Measurements from ENCODE around the gene TMED10. TPM values are rescaled to one million over a fixed set of nuclear protein-coding genes. Genes with fewer than 3 reads are reported as not detected.
A peak's percentile ranks its signal among the peaks of the same experiment; 100 is the strongest.

TMED10 gene
- total and polyA plus RNA-seq, 2 of the 13 experiments (the other 11 are each of a cell fraction or from before 2014, with no cell fraction given) = 311 to 377 TPM

DNA sequence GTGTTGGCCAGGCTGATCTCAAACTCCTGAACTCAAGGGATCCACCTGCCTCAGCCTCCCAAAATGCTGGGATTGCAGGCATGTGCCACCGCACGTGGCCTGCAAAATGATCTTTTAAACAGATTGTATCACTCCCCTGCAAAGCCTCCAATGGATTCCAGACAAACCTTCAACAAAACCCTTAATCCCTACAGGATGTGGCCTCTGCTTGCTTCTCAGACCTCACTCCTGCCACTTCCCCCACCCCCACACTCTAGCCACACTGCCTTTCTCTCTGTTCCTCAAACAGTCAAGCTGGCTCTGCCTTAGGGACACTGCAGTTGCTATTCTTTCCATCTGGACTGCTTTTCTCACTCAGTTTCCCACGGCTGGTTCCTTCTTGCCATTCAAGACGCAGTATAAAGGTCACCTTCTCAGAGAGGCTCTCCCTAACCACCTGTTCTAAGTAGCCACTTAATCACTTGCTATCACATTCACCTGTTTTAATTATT is 47.3 kb upstream of the TMED10 start:
- Histone ChIP-seq H3K9ac (ENCODE audit: insufficient read depth, low read depth, low read length) (no peak overlapping the region), H3K9me3 (ENCODE audit: low read length) (no peaks in the 10 kb centered on the region), H3K4me1 (ENCODE audit: insufficient read depth, low read length) (peaks cover 16% of the 10 kb centered on the region), H3K79me2 (ENCODE audit: insufficient read depth, low read length) (no peaks in the 10 kb centered on the region), H3K27me3 (ENCODE audit: control insufficient read depth in 1 of 2, insufficient read depth in 2 of 2, low read length in 2 of 2) (peaks cover 2 to 5% of the 10 kb centered on the region in 2 experiments; a peak in 4 of 5 replicates), H3K27ac (ENCODE audit: extremely low read length, insufficient read depth, low read length) (no peak overlapping the region), H4K20me1 (ENCODE audit: insufficient read depth, low read length) (no peaks in the 10 kb centered on the region), H2AFZ (ENCODE audit: low read length) (no peak overlapping the region), H3K4me2 (ENCODE audit: low read depth, low read length) (no peak overlapping the region), H3K36me3 (replicated peaks in 1 of 2; ENCODE audit: control insufficient read depth in 1 of 2, insufficient read depth in 2 of 2, low read length in 2 of 2) (no peaks in the 10 kb centered on the region), H3K4me3 (replicated peaks in 1 of 3; ENCODE audit: insufficient read depth in 1 of 3, low read depth in 2 of 3, low read length in 3 of 3) (no peak overlapping the region)
- FAIRE-seq (no peak), ATAC-seq (no peak), DNase-seq (ENCODE audit: low spot score) (no peak)
- 0% methylated on average over 4 of the region's 4 CpGs for WGBS (ENCODE audit: low lambda C conversion rate)
- intact Hi-C loops (cut with micrococcal nuclease; ENCODE audit: unreplicated experiment) (no loop called here), in situ Hi-C loops (cut with HindIII; ENCODE audit: extremely low pct_ligation_motif_present, low pct_unique_long_range_greater_than_20kb) (no loop called here)
- CTCF ChIA-PET (ENCODE audit: low intra/inter-chr PET ratio, low total read pairs) = no interaction called here
- POLR2A ChIA-PET = no interaction called here
- BruUV-seq (replicated peaks) = no TSS peak
- no peak for TF ChIP-seq ZSCAN29 (CRISPR knock-in tag; conservative IDR thresholded peaks at IDR 0.05)
- TF ChIP-seq, protein P1, sequence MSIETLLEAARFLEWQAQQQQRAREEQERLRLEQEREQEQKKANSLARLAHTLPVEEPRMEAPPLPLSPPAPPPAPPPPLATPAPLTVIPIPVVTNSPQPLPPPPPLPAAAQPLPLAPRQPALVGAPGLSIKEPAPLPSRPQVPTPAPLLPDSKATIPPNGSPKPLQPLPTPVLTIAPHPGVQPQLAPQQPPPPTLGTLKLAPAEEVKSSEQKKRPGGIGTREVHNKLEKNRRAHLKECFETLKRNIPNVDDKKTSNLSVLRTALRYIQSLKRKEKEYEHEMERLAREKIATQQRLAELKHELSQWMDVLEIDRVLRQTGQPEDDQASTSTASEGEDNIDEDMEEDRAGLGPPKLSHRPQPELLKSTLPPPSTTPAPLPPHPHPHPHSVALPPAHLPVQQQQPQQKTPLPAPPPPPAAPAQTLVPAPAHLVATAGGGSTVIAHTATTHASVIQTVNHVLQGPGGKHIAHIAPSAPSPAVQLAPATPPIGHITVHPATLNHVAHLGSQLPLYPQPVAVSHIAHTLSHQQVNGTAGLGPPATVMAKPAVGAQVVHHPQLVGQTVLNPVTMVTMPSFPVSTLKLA (IDR thresholded peaks at IDR 0.05) = 0 out of 2 replicates have a peak, but pooled peaks have one; percentile 14

DNA sequence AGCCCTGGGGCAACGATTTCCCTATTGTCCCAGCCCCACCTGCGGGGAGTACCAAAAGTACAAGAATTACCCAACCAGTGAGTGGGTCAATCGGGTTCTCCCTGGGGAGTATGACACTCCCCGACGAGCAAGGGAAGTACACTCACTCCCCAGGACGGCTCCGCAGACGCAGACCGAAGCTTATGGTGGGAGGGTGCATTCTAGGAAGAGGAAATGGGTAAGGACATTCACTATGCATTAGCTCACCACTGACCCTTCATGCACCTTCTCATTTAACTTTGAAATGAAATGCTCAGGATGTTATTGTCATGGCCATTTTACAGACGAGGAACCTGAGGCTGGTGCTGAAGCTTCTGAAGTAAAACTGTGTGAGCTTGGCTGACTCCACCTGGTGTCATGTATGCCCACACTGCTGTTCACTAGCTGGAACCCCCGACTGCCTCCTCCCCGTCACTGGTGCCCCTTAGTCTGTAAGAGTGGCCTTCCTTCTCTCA is 45.8 kb upstream of the TMED10 start:
- DNase-seq (ENCODE audit: low spot score) (no peak), ATAC-seq (no peak), FAIRE-seq (no peak)
- no peak overlapping the region for H3K27ac ChIP-seq (ENCODE audit: extremely low read length, insufficient read depth, low read length)
- no peak overlapping the region for H2AFZ ChIP-seq (ENCODE audit: low read length)
- POLR2A ChIA-PET = no interaction called here
- CTCF ChIA-PET (ENCODE audit: low intra/inter-chr PET ratio, low total read pairs) = no interaction called here
- intact Hi-C loops (cut with micrococcal nuclease; ENCODE audit: unreplicated experiment) (no loop called here), in situ Hi-C loops (cut with HindIII; ENCODE audit: extremely low pct_ligation_motif_present, low pct_unique_long_range_greater_than_20kb) (no loop called here)
- H4K20me1 ChIP-seq (ENCODE audit: insufficient read depth, low read length) = no peaks in the 10 kb centered on the region
- H3K36me3 ChIP-seq (replicated peaks in 1 of 2; ENCODE audit: control insufficient read depth in 1 of 2, insufficient read depth in 2 of 2, low read length in 2 of 2) = no peaks in the 10 kb centered on the region
- no TSS peak for BruUV-seq (replicated peaks)
- no peak overlapping the region for H3K9ac ChIP-seq (ENCODE audit: insufficient read depth, low read depth, low read length)
- WGBS (ENCODE audit: low lambda C conversion rate) = 66% methylated on average over 12 of the region's 12 CpGs
- no peaks in the 10 kb centered on the region for H3K9me3 ChIP-seq (ENCODE audit: low read length)
- TF ChIP-seq NONO (IDR thresholded peaks at IDR 0.05) = no peak
- no peak for TF ChIP-seq NONO (CRISPR knock-in tag; conservative IDR thresholded peaks at IDR 0.05)
- TF ChIP-seq, protein P2, sequence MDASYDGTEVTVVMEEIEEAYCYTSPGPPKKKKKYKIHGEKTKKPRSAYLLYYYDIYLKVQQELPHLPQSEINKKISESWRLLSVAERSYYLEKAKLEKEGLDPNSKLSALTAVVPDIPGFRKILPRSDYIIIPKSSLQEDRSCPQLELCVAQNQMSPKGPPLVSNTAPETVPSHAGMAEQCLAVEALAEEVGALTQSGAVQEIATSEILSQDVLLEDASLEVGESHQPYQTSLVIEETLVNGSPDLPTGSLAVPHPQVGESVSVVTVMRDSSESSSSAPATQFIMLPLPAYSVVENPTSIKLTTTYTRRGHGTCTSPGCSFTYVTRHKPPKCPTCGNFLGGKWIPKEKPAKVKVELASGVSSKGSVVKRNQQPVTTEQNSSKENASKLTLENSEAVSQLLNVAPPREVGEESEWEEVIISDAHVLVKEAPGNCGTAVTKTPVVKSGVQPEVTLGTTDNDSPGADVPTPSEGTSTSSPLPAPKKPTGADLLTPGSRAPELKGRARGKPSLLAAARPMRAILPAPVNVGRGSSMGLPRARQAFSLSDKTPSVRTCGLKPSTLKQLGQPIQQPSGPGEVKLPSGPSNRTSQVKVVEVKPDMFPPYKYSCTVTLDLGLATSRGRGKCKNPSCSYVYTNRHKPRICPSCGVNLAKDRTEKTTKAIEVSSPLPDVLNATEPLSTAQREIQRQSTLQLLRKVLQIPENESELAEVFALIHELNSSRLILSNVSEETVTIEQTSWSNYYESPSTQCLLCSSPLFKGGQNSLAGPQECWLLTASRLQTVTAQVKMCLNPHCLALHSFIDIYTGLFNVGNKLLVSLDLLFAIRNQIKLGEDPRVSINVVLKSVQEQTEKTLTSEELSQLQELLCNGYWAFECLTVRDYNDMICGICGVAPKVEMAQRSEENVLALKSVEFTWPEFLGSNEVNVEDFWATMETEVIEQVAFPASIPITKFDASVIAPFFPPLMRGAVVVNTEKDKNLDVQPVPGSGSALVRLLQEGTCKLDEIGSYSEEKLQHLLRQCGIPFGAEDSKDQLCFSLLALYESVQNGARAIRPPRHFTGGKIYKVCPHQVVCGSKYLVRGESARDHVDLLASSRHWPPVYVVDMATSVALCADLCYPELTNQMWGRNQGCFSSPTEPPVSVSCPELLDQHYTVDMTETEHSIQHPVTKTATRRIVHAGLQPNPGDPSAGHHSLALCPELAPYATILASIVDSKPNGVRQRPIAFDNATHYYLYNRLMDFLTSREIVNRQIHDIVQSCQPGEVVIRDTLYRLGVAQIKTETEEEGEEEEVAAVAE (CRISPR knock-in tag; IDR thresholded peaks at IDR 0.05; ENCODE audit: borderline replicate concordance) = no peak
- peak; percentile 33; the same call in 1 of the 2 replicates for TF ChIP-seq ZNF629 (CRISPR knock-in tag; conservative IDR thresholded peaks at IDR 0.05)
- TF ChIP-seq, protein P3, sequence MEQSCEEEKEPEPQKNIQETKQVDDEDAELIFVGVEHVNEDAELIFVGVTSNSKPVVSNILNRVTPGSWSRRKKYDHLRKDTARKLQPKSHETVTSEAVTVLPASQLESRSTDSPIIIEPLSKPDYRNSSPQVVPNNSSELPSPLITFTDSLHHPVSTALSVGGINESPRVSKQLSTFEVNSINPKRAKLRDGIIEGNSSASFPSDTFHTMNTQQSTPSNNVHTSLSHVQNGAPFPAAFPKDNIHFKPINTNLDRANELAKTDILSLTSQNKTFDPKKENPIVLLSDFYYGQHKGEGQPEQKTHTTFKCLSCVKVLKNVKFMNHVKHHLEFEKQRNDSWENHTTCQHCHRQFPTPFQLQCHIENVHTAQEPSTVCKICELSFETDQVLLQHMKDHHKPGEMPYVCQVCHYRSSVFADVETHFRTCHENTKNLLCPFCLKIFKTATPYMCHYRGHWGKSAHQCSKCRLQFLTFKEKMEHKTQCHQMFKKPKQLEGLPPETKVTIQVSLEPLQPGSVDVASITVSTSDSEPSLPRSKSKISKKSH (CRISPR knock-in tag; IDR thresholded peaks at IDR 0.05; ENCODE audit: borderline replicate concordance) = no peak
- no peaks in the 10 kb centered on the region for H3K79me2 ChIP-seq (ENCODE audit: insufficient read depth, low read length)
- no peak overlapping the region for H3K4me3 ChIP-seq (replicated peaks in 1 of 3; ENCODE audit: insufficient read depth in 1 of 3, low read depth in 2 of 3, low read length in 3 of 3)
- peaks cover 14% of the 10 kb centered on the region for H3K4me1 ChIP-seq (ENCODE audit: insufficient read depth, low read length)
- H3K4me2 ChIP-seq (ENCODE audit: low read depth, low read length) = no peak overlapping the region
- H3K27me3 ChIP-seq (ENCODE audit: control insufficient read depth in 1 of 2, insufficient read depth in 2 of 2, low read length in 2 of 2) = peaks cover 0 to 12% of the 10 kb centered on the region in 2 experiments; a peak in 4 of 5 replicates
